Smooth muscle cell of bladder (primary cell): ENCODE results near the gene PLXNB3. TPM values are rescaled to one million over a fixed set of nuclear protein-coding genes. Genes with fewer than 3 reads are reported as not detected.

Experiments used
- total RNA-seq: library from RNA; depleted of rRNA; stranded (reverse); fragments of >200 nt; gene quantifications from 2 replicates; pipeline ENCODE4 v1.2.3, GENCODE V29; 2014

PLXNB3 gene
- 1.3 and 3.9 TPM in 2 replicates for total RNA-seq

GRCh38 chrX:153763989-153764755, at the start of gene PLXNB3:
Gene PLXNB3, plus strand, starts transcription at chrX:153764249. Its CDS starts 1,287 bp downstream, at chrX:153765536.

GRCh38 chrX:153724252-153725038, 39.6 kb upstream of the PLXNB3 start, which contains the start of the genes ABCD1 and BCAP31:
Gene ABCD1, plus strand, starts transcription at chrX:153724856. Its CDS starts 411 bp downstream, at chrX:153725267.
Gene BCAP31, minus strand, starts transcription at chrX:153724387. Its CDS starts 1,143 bp downstream, at chrX:153723244.

GRCh38 chrX:153780678-153781427, 16.8 kb downstream of the PLXNB3 start, which contains the start of gene SRPK3:
Gene SRPK3, plus strand, starts transcription at chrX:153781041. Its CDS starts 46 bp downstream, at chrX:153781087.

GRCh38 chrX:153794018-153794896, 30.2 kb downstream of the PLXNB3 start, which contains the start of the genes IDH3G and SSR4:
Gene IDH3G, minus strand, starts transcription at chrX:153794375. Its CDS starts 49 bp downstream, at chrX:153794326.
Gene SSR4, plus strand, starts transcription at chrX:153794668. Its CDS starts 20 bp downstream, at chrX:153794688.

Other genes starting within 250 kb of the PLXNB3 start
- under 0.01 TPM in 1 of 2 replicates, not detected in the other for gene ATP2B3, start 246.6 kb upstream of the PLXNB3 start, total RNA-seq
- 33.7 and 40.0 TPM in 2 replicates for gene CCNQ, start 165.1 kb upstream of the PLXNB3 start, total RNA-seq
- gene DUSP9, start 117.0 kb upstream of the PLXNB3 start, total RNA-seq, result not detected in 2 replicates
- 0.14 and 0.74 TPM in 2 replicates for gene PNCK, start 90.4 kb upstream of the PLXNB3 start, total RNA-seq
- 9.8 and 20.7 TPM in 2 replicates for gene SLC6A8, start 76.3 kb upstream of the PLXNB3 start, total RNA-seq
- 133 and 217 TPM in 2 replicates for gene BCAP31, start 39.9 kb upstream of the PLXNB3 start, total RNA-seq
- 7.3 and 11.2 TPM in 2 replicates for gene ABCD1, start 39.4 kb upstream of the PLXNB3 start, total RNA-seq
- gene SRPK3, start 16.8 kb downstream of the PLXNB3 start, total RNA-seq, result 0.43 and 0.74 TPM in 2 replicates
- 47.7 and 52.5 TPM in 2 replicates for gene IDH3G, start 30.1 kb downstream of the PLXNB3 start, total RNA-seq
- gene SSR4, start 30.4 kb downstream of the PLXNB3 start, total RNA-seq, result 163 and 186 TPM in 2 replicates
- gene PDZD4, start 66.3 kb downstream of the PLXNB3 start, total RNA-seq, result 0.14 and 0.18 TPM in 2 replicates
- 0.28 TPM in 2 replicates for gene L1CAM, start 121.9 kb downstream of the PLXNB3 start, total RNA-seq
- not detected in 2 replicates for gene AVPR2, start 140.4 kb downstream of the PLXNB3 start, total RNA-seq
- gene ARHGAP4, start 162.0 kb downstream of the PLXNB3 start, total RNA-seq, result 1.1 and 1.3 TPM in 2 replicates
- 30.6 and 40.2 TPM in 2 replicates for gene NAA10, start 170.8 kb downstream of the PLXNB3 start, total RNA-seq
- 2.0 and 2.6 TPM in 2 replicates for gene RENBP, start 180.4 kb downstream of the PLXNB3 start, total RNA-seq
- 7.4 and 9.2 TPM in 2 replicates for gene HCFC1, start 207.6 kb downstream of the PLXNB3 start, total RNA-seq
- gene TMEM187, start 208.5 kb downstream of the PLXNB3 start, total RNA-seq, result 6.4 and 8.2 TPM in 2 replicates